Measurements from ENCODE around the gene TLCD3B. TPM values are rescaled to one million over a fixed set of nuclear protein-coding genes. Genes with fewer than 3 reads are reported as not detected.
"Not testable (repeated sequence)": the region's sequence is repeated elsewhere in the genome, so short reads cannot be mapped to it uniquely, and the experiment has no call there.

TLCD3B gene
- total and polyA plus RNA-seq, 7 donors, result 0.54 TPM; not detected in 6

- Histone ChIP-seq H3K4me3 (no peak overlapping the region), H3K4me1 (peaks cover 0 to 17% (median 13%) of the 10 kb centered on the region in 4 donors), H3K27me3 (no peaks in the 10 kb centered on the region), H3K36me3 (no peaks in the 10 kb centered on the region), H3K27ac (no peak overlapping the region), H3K9me3 (no peaks in the 10 kb centered on the region)
- intact Hi-C loops (cut with DNase I), result loop anchor here (5.0 kb wide), 1 partner anchor 47 kb away; the partner anchor contains the start of gene YPEL3
- DNase-seq, result no peak
- TF ChIP-seq EP300 (IDR thresholded peaks at IDR 0.05) (no peak), POLR2A (IDR thresholded peaks at IDR 0.05) (no peak), POLR2AphosphoS5 (IDR thresholded peaks at IDR 0.05) (no peak)
- TF ChIP-seq, protein P1, sequence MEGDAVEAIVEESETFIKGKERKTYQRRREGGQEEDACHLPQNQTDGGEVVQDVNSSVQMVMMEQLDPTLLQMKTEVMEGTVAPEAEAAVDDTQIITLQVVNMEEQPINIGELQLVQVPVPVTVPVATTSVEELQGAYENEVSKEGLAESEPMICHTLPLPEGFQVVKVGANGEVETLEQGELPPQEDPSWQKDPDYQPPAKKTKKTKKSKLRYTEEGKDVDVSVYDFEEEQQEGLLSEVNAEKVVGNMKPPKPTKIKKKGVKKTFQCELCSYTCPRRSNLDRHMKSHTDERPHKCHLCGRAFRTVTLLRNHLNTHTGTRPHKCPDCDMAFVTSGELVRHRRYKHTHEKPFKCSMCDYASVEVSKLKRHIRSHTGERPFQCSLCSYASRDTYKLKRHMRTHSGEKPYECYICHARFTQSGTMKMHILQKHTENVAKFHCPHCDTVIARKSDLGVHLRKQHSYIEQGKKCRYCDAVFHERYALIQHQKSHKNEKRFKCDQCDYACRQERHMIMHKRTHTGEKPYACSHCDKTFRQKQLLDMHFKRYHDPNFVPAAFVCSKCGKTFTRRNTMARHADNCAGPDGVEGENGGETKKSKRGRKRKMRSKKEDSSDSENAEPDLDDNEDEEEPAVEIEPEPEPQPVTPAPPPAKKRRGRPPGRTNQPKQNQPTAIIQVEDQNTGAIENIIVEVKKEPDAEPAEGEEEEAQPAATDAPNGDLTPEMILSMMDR (IDR thresholded peaks at IDR 0.05), result no peak
- WGBS, 2 donors, result 94 to 96% methylated on average over 8 of the region's 8 CpGs
These were observed 18.8 kb upstream of the TLCD3B start for GRCh38 chr16:30049871-30050270.

- Histone ChIP-seq H3K27ac (no peak overlapping the region), H3K9me3 (no peaks in the 10 kb centered on the region), H3K4me1 (no peaks in the 10 kb centered on the region), H3K4me3 (no peak overlapping the region), H3K27me3 (no peaks in the 10 kb centered on the region), H3K36me3 (no peaks in the 10 kb centered on the region)
- no peak for DNase-seq
- TF ChIP-seq POLR2A (IDR thresholded peaks at IDR 0.05) (no peak), POLR2AphosphoS5 (IDR thresholded peaks at IDR 0.05) (no peak), EP300 (IDR thresholded peaks at IDR 0.05) (no peak)
- TF ChIP-seq, protein P1 (IDR thresholded peaks at IDR 0.05), result no peak
- intact Hi-C loops (cut with DNase I), result no loop called here
- WGBS, 2 donors, result 94 to 97% methylated on average over 1 of the region's 1 CpG
These were observed 15.5 kb upstream of the TLCD3B start for GRCh38 chr16:30046588-30046987.

DNA sequence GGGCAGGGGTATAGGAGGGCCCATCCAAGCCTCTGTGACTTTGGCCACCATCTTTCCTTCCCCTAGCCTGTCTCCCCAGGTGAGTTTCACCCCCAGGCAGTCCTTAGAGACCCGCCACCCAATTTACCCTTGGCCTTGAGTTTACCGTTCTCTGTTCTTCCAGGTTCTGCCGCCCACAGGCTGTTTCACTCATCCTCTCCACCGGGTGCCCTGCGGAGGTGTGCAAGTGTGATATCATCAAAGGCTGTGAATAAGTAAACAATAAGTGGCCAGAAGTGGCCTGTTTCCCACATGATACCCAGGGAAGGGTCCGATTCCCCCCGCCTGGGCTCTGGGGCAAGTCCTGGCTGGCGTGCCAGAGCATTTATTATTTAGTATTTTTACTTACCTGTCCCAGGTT lies 15.1 kb upstream of the TLCD3B start:
- intact Hi-C loops (cut with DNase I), result no loop called here
- Histone ChIP-seq H3K4me3 (no peak overlapping the region), H3K27ac (no peak overlapping the region), H3K4me1 (no peaks in the 10 kb centered on the region), H3K27me3 (no peaks in the 10 kb centered on the region), H3K36me3 (no peaks in the 10 kb centered on the region), H3K9me3 (no peaks in the 10 kb centered on the region)
- TF ChIP-seq POLR2AphosphoS5 (IDR thresholded peaks at IDR 0.05) (no peak), POLR2A (IDR thresholded peaks at IDR 0.05) (no peak), EP300 (IDR thresholded peaks at IDR 0.05) (no peak)
- TF ChIP-seq, protein P1 (IDR thresholded peaks at IDR 0.05), result no peak
- no peak for DNase-seq
- 75 to 80% methylated on average over 8 of the region's 8 CpGs for WGBS, 2 donors

DNA sequence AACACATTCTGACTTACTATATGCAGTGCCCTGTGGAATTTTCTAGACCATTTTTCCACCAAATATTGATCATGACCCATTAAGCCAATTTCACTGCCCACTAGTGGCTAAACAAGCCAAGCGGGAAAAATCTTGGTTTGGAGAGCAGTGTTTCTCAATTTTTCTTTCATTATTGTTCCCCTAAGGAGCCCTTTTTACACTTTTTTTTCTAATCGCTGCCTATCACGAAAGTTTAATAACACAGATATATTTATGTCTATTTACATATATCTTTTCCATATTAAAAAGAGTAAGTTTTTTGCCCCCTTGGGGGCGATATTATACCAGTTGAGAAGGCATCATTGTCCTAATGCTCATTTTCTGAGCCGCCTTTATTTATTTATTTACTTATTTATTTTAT lies 10.8 kb upstream of the TLCD3B start:
- Histone ChIP-seq H3K4me3 (no peak overlapping the region), H3K4me1 (no peaks in the 10 kb centered on the region), H3K27me3 (no peaks in the 10 kb centered on the region), H3K9me3 (no peaks in the 10 kb centered on the region), H3K36me3 (no peaks in the 10 kb centered on the region), H3K27ac (no peak overlapping the region)
- TF ChIP-seq, protein P1 (IDR thresholded peaks at IDR 0.05), result peak in 2 of 4 experiments; percentile 15 to 23
- TF ChIP-seq POLR2A (IDR thresholded peaks at IDR 0.05) (no peak), EP300 (IDR thresholded peaks at IDR 0.05) (no peak), POLR2AphosphoS5 (IDR thresholded peaks at IDR 0.05) (no peak)
- intact Hi-C loops (cut with DNase I), result no loop called here
- no peak for DNase-seq
- 20 to 30% methylated on average over 5 of the region's 5 CpGs for WGBS, 2 donors

DNA sequence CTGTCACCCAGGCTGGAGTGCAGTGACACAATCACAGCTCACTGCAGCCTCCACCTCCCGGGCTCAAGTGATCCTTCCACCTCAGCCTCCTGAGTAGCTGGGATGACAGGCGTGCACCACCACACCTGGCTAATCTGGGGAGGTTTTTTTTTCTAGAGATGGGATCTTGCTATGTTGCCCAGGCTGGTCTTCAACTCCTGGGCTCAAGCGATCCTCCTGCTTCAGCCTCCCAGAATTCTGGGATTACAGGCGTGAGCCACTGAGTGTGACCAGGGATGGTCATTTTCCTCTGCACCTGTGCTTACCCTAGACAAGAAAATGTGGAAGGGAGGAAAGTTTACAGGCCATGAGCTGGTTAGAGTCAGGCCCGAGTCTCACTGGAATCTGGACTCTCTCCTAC lies 9.6 kb upstream of the TLCD3B start:
- H3K4me3 ChIP-seq; H3K9me3 ChIP-seq; H3K4me1 ChIP-seq; H3K27ac ChIP-seq; intact Hi-C loops (cut with DNase I); H3K27me3 ChIP-seq; H3K36me3 ChIP-seq; DNase-seq: not testable (repeated sequence)
- WGBS, 2 donors, result 83 to 90% methylated on average over 5 of the region's 5 CpGs
